Measurements from ENCODE around the gene GOLGA7B.

The GOLGA7B gene

DNA sequence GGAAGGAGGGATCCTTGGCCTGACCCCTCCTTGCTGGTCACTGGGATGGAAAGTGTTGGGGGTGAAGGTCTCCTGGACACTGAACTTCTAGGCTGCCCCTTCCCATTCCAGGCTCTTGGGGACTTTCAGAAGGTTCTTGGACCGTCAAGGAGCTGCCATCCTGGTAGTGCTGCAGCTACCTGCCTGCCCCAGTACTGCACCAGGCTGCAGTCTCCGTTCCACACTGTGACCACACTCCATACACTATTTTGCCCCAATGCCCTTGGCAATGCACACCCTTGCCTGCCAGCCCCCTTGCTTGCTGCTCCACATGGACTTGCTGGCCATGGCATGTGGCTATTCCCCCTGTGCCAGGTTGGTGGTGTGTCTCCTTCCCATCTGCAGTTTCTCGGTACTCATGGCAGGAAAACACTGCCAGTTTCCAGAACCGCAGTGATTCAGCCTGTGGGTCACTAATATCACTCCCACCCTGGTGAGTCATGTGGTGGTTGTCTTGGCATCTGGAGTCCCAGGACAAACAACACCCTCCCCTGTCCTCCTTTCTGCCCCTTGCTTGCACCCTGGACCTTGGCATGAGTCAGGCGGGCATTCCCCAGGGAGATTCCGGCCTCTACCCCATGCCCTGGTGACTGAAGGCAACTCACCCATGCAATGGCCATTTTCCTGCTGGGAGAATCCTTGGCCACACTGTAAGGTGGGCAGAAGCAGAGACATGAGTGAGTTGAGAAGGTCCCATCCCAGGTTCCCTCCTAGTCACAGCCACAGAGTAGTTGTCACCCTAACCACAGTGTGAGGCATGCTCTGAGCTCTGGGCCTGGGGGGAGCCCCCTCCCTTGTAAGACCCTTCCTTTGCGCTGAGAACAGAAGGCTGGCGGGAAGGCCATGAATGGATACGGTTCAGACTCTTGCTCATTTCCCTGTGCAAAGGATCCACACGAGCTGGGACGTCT, 32.8 kb downstream of the GOLGA7B start:
- in situ Hi-C loops (cut with HindIII; ENCODE audit: low pct_unique_long_range_greater_than_20kb, low sequenced_read_pairs): no loop called here
- no peak for DNase-seq (ENCODE audit: low read depth in 1 of 2, low spot score in 1 of 2)
- TF ChIP-seq JUND (IDR thresholded peaks at IDR 0.05; ENCODE audit: low read depth): no peak

DNA sequence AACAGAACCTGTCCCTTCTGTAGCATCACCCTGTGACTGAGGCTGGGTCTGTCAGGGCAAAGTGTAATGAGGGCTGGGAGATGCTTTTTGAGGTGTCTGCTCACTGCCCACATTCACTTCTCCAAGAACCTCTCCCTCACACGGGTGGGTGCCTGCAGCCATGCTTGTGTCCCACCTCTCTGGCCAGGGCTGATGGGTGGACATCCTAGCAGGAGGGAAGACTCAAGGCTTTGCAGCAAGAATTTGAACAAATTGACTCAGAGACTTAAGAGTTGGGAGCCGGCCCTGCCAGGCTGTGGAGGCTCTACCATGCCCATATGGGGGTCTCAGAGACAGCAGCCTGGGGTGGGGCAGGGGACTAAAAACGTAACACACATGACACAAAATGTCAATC, 33.4 kb downstream of the GOLGA7B start:
- DNase-seq (ENCODE audit: low read depth in 1 of 2, low spot score in 1 of 2): no peak

DNA sequence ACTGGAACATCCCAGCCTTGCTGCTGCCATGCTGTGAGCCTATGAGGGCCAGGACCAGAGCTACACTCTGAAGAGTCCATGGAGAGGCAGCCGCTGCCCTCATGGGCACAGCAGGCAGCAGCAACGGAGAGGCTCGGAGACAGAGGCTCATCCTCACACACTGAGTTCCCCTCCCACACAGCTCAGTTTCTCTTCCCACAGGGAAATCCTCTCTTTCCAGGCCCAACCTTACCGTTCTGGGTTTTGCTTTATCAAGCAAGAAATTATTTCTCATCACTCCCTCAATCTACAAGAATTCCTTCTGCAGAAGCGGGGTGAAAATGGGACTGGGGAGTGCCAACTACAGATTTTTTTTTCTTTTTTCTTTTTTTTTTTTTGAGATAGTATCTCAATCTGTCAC, 36.6 kb downstream of the GOLGA7B start:
- no peak for TF ChIP-seq JUND (IDR thresholded peaks at IDR 0.05; ENCODE audit: low read depth)
- in situ Hi-C loops (cut with HindIII; ENCODE audit: low pct_unique_long_range_greater_than_20kb, low sequenced_read_pairs): no loop called here
- no peak for DNase-seq (ENCODE audit: low read depth in 1 of 2, low spot score in 1 of 2)

More for the DNA sequence above, 33.4 kb downstream of the GOLGA7B start:
- in situ Hi-C loops (cut with HindIII; ENCODE audit: low pct_unique_long_range_greater_than_20kb, low sequenced_read_pairs): no loop called here
- no peak for TF ChIP-seq JUND (IDR thresholded peaks at IDR 0.05; ENCODE audit: low read depth)

DNA sequence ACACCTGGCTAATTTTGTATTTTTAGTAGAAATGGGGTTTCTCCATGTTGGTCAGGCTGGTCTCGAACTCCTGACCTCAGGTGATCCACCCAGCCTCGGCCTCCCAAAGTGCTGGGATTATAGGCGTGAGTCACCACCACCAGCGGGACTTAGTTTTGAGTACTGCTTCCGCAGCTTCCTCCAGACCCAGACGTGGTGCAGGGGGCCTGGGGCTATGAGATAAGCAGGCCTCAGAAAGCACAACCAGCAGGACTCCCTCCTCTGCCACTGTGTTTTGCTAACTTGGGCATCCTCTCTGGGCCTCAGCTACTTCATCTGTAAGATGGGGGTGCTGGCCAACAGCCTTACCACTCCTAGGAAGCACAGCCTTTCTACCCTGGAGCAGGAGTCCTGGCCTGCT, 37.8 kb downstream of the GOLGA7B start:
- no peak for TF ChIP-seq JUND (IDR thresholded peaks at IDR 0.05; ENCODE audit: low read depth)
- no peak for DNase-seq (ENCODE audit: low read depth in 1 of 2, low spot score in 1 of 2)
- in situ Hi-C loops (cut with HindIII; ENCODE audit: low pct_unique_long_range_greater_than_20kb, low sequenced_read_pairs): no loop called here

DNA sequence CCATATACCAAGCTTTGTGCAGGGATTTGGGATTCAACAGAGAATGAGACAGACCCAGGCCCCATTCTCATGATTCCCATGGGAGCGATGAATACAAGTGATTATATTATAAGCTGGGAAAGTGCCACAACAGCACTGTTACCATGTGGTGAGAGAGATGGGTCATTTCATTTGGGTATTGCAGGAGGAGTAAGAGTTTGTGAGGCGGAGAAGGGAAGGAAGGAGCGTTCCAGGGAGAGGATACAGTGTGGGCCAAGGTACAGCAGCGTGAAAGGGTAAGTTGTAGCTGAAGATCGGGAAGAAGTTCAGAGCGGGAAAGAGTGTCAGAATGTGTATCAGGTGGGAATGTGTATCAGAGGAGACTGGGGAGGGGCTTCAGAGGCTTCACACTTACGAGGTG, 38.5 kb downstream of the GOLGA7B start:
- in situ Hi-C loops (cut with HindIII; ENCODE audit: low pct_unique_long_range_greater_than_20kb, low sequenced_read_pairs): no loop called here
- DNase-seq (ENCODE audit: low read depth in 1 of 2, low spot score in 1 of 2): no peak
- TF ChIP-seq JUND (IDR thresholded peaks at IDR 0.05; ENCODE audit: low read depth): no peak

DNA sequence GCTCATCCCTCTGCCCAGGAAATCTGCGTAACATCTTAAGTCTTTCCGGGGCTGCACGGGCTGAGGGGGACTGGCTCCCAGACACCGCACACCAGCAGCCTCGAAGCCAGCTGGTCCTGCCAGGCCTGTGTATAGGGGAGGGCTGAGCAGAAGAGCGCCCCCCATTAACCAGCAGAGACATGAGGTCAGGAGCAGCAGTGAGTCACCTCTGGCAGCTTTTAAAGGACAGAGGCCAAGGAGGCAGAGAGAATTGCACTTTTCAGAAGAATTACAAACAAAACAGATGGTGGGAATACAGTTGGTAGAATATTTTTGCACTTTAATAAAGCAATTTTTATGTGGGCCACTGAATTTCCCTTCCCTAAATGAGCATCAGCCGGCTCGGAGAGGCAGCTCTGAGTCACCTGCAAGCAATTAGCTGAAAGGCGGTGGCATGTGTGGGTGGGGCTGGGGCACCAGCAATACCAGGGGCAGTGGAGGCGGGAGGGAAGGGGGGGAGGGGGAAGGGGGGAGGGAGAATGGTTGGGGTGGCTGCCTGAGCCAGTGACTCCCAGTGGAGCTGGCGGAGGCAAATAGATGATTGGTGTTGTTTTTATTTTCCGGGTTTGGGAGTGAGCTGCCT, 39.1 kb downstream of the GOLGA7B start:
- in situ Hi-C loops (cut with HindIII; ENCODE audit: low pct_unique_long_range_greater_than_20kb, low sequenced_read_pairs): no loop called here
- DNase-seq (ENCODE audit: low read depth in 1 of 2, low spot score in 1 of 2): no peak
- TF ChIP-seq JUND (IDR thresholded peaks at IDR 0.05; ENCODE audit: low read depth): no peak

DNA sequence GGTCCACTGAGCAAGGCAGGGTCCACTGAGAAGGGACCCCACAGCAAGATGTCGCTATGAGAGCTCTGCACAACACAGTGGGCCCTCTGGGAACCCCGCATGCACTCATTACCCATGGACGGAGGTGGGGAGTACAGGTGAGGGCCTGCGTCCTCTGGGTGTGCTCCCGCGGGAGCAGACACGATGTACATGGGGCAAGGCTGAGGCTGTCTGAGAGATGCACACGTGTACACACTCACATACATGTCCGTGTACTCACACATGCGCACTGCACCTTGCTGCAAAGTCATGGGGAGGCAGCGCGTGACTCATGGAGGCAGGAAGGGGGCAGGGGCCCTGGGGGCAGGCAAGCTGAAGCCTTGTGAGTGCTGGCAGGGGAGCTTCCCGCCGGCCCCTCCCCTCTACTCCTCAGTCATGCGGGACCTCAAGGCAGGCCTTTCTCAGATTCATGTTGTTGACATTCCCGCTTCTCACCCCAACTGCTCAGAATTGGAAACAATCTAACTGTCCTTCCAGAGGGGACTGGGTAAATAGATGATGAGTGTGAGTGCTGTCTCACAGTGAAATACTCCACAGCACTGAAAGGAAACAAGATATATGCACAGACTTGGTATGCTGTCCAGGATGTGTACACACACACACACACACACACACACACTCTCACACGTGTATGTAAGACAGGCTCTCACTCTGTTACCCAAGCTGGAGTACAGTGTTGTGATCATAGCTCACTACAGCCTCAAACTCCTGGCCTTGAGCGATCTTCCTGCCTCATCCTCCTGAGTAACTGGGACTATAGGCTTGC, 40.0 kb downstream of the GOLGA7B start:
- DNase-seq (ENCODE audit: low read depth in 1 of 2, low spot score in 1 of 2): peak in 1 of 2 experiments; percentile 16
- in situ Hi-C loops (cut with HindIII; ENCODE audit: low pct_unique_long_range_greater_than_20kb, low sequenced_read_pairs): no loop called here
- no peak for TF ChIP-seq JUND (IDR thresholded peaks at IDR 0.05; ENCODE audit: low read depth)

DNA sequence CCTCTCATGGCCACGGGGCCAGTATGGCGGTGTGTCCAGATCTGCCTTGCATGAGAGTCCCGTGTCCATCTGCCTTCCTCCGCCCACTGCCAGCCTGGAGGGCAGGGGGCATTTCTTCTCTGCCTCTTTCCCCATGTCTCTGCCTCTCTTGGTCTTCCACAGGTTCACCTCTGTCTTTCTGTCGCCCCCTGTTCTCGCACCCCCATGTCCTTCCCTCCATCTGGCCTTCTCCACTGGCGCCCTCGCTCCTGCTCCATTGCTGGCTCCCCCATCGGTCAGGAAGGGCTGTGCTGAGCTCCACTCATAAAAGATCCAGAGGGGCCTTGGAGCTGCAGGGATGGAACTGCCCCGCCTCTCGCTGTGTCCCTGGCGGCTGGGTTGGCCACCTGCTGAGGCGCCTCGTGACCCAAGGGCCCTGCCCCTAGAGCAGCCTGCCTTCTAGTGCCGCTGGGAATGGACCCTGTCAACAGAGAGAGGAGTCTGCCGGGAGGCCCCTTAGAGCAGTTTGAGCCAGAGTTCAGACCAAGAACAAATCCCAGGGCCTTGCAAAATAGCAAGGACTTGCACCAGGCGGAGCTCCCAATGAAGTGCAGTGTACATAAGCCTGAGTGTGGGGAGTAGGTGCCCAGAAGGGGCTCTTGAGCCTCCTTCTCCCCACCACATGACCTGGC, 42.0 kb downstream of the GOLGA7B start:
- no peak for TF ChIP-seq JUND (IDR thresholded peaks at IDR 0.05; ENCODE audit: low read depth)

DNA sequence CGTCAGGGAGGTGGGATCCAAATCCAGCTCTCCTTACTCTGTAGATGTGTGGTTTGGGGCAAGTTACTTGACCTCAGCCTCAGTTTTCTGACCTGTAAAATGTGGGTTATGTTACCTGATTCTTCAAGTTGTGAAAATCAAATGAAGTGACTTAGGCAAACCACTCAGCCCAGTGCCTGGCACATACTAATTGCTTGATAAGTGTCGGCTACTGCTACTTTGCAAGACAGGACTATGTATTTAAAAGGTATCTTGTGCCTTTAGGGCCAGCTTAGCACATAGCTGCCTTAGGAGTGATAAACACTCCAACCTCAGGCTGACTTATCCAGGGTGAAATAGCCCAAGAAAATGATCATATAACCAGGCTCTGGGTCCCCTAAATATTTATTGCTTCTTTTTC, 42.9 kb downstream of the GOLGA7B start:
- no peak for DNase-seq (ENCODE audit: low read depth in 1 of 2, low spot score in 1 of 2)
- in situ Hi-C loops (cut with HindIII; ENCODE audit: low pct_unique_long_range_greater_than_20kb, low sequenced_read_pairs): no loop called here
- TF ChIP-seq JUND (IDR thresholded peaks at IDR 0.05; ENCODE audit: low read depth): no peak

More for the DNA sequence above, 42.0 kb downstream of the GOLGA7B start:
- DNase-seq (ENCODE audit: low read depth in 1 of 2, low spot score in 1 of 2): no peak
- in situ Hi-C loops (cut with HindIII; ENCODE audit: low pct_unique_long_range_greater_than_20kb, low sequenced_read_pairs): no loop called here

DNA sequence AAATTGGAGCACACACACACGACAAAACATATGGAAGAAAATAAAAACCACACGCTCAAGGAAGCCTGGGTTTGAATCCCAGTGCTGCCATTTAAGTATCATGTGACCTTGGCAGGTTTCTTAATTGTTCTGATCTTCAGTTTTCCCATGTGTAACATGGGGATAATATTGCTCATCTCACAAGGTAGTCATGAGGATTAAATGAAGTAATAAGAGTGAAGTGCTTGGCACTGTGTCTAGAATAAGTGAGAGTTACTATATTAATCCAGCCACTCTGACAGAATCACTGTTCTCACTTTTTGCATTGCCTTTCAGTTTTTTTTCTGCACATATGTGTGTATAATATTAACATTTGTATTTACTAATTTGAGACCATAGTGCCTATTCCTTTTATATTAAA, 43.3 kb downstream of the GOLGA7B start:
- DNase-seq (ENCODE audit: low read depth in 1 of 2, low spot score in 1 of 2): no peak
- no peak for TF ChIP-seq JUND (IDR thresholded peaks at IDR 0.05; ENCODE audit: low read depth)
- in situ Hi-C loops (cut with HindIII; ENCODE audit: low pct_unique_long_range_greater_than_20kb, low sequenced_read_pairs): no loop called here

DNA sequence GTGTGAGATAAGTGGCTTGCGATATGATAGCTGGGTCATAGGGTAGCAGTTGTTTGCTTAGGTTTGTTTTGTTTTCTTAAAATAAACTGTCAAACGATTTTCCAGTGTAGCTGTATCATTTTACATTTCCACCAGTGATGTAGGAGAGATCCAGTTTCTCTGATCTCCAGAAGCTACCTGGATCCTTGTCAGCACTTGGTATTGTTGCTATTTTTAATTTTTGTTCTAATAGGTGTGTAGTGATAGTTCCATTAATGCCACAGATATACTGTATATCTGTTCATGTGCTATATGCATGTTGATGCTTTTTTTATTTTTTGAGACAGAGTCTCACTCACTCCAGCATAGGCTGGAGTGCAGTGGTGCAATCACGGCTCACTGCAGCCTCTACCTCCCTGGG, 44.4 kb downstream of the GOLGA7B start:
- DNase-seq (ENCODE audit: low read depth in 1 of 2, low spot score in 1 of 2): no peak
- in situ Hi-C loops (cut with HindIII; ENCODE audit: low pct_unique_long_range_greater_than_20kb, low sequenced_read_pairs): no loop called here
- TF ChIP-seq JUND (IDR thresholded peaks at IDR 0.05; ENCODE audit: low read depth): no peak

DNA sequence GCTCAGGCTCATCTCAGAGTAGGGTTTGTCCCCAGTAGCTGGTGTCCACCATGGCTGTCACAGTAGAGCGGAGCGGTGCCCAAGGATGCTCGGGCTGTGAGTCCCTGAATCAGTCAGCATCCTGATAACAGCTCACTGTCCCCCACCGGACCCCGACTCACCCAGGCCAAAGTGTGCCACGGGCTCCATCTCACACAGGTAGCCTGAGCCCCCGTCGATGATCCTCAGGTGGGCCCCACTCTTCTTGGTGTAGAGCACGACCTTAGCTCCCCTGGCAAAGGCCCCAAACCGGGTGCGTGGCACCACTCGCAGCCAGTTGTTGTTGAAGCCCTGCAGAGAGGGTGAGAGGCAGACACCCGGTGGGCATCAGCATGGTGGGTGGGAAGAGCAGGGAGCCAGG, 45.4 kb downstream of the GOLGA7B start:
- no peak for DNase-seq (ENCODE audit: low read depth in 1 of 2, low spot score in 1 of 2)
- no peak for TF ChIP-seq JUND (IDR thresholded peaks at IDR 0.05; ENCODE audit: low read depth)
- in situ Hi-C loops (cut with HindIII; ENCODE audit: low pct_unique_long_range_greater_than_20kb, low sequenced_read_pairs): no loop called here

All from T47D (cell line).